Smooth muscle cell (in vitro differentiated cells): ENCODE measurements around the gene OR8A1. TPM values are rescaled to one million over a fixed set of nuclear protein-coding genes. Genes with fewer than 3 reads are reported as not detected.
A peak's percentile ranks its signal among the peaks of the same experiment; 100 is the strongest.

Experiments used
- DNase-seq: peaks from one replicate; lab custom pipeline; 2025; ENCODE audit not compliant: unreplicated experiment; lab: John Stamatoyannopoulos, UW
- H2AFZ ChIP-seq: fragments of 200-600 bp; sonication (generic); 2 replicates; pipeline ENCODE4 v1.6.0; 2016; ENCODE audit warnings: antibody characterized with exemption, low read depth, mild to moderate bottlenecking
- H3F3A ChIP-seq: fragments of 200-600 bp; sonication (generic); 2 replicates; pipeline ENCODE4 v1.6.0; 2017; ENCODE audit warnings: antibody characterized with exemption, low read depth
- H3K27ac ChIP-seq: fragments of 200-600 bp; sonication (generic); 2 replicates; pipeline ENCODE4 v1.5.1; 2016; ENCODE audit warnings: low read depth, mild to moderate bottlenecking
- H3K27me3 ChIP-seq: fragments of 200-600 bp; sonication (generic); 2 replicates; pipeline ENCODE4 v1.6.1; 2016; ENCODE audit warnings: low read depth, mild to moderate bottlenecking
- H3K36me3 ChIP-seq: fragments of 200-600 bp; sonication (generic); 2 replicates; pipeline ENCODE4 v1.5.1; 2016; ENCODE audit warnings: low read depth
- H3K4me1 ChIP-seq: fragments of 200-600 bp; sonication (generic); 2 replicates; pipeline ENCODE4 v1.5.1; 2016; ENCODE audit warnings: low read depth
- H3K4me2 ChIP-seq: fragments of 200-600 bp; sonication (generic); 2 replicates; pipeline ENCODE4 v1.6.0; 2016; ENCODE audit warnings: mild to moderate bottlenecking
- H3K4me3 ChIP-seq: fragments of 200-600 bp; sonication (generic); 2 replicates; pipeline ENCODE4 v1.5.1; 2016; ENCODE audit warnings: mild to moderate bottlenecking
- H3K79me2 ChIP-seq: fragments of 200-600 bp; sonication (generic); 2 replicates; pipeline ENCODE4 v1.6.0; 2016; ENCODE audit warnings: low read depth, mild to moderate bottlenecking
- H3K9ac ChIP-seq: fragments of 200-600 bp; sonication (generic); 2 replicates; pipeline ENCODE4 v1.6.0; 2016; ENCODE audit warnings: low read depth
- H3K9me3 ChIP-seq: fragments of 200-600 bp; sonication (generic); replicated peaks from 2 replicates; pipeline ENCODE4 v1.5.1; 2016; ENCODE audit warnings: low read depth
- H4K20me1 ChIP-seq: fragments of 200-600 bp; sonication (generic); 2 replicates; pipeline ENCODE4 v1.6.0; 2016; ENCODE audit warnings: low read depth
- WGBS: methylation state at CpG from one replicate; pipeline ENCODE4 v1.1.7; 2016; ENCODE audit warnings: low lambda C conversion rate; 5-methylcytosine and 5-hydroxymethylcytosine counted together
- polyA plus RNA-seq: library from polyadenylated mRNA; unstranded; fragments of >200 nt; fragmentation: Nextera tagmentation; extraction: Ambion mirVana; gene quantifications from 2 replicates; pipeline ENCODE4 v1.2.1, GENCODE V29; 2016
- total RNA-seq: library from RNA; depleted of rRNA; stranded (reverse); fragments of >200 nt; gene quantifications from 2 replicates; pipeline ENCODE4 v1.2.3, GENCODE V29; 2014
- TF ChIP-seq, protein P1 (sequence below): fragments of 200-600 bp; sonication (generic); IDR thresholded peaks from 2 replicates; pipeline ENCODE4 v1.5.1; 2017; ENCODE audit warnings: borderline replicate concordance, mild to moderate bottlenecking, antibody characterized with exemption; ENCODE audit not compliant: insufficient read depth, poor library complexity, severe bottlenecking

OR8A1 gene
- total and polyA plus RNA-seq, 2 experiments from 2014 or later: not detected

DNA sequence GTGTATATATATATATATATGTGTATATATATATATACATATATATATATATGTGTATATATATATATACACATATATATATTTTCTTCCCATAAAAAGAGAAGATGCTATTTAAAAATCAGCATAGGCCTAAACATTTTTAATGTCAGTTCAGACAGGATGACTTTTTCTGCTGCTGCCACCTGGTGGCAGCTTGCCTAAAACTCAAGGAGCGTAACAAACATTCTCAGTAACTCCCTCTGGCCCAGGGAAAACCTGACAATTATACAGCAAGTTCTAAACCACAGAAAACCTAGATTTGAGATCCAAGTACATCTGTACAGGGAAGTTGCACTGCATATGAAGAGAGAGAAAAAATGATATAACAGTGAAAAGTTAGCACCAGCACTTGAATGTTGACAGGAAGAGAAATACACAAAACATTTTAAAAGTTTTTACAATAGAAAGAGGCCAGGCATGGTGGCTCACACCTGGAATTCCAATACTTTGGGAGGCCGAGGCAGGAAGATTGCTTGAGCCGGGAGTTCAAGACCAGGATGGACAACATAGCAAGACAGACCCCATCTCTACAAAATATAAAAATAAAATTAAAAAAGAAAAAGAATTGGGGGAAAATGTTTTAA is 16.6 kb downstream of the OR8A1 start:
- no peaks in the 10 kb centered on the region for H4K20me1 ChIP-seq
- TF ChIP-seq, protein P1, sequence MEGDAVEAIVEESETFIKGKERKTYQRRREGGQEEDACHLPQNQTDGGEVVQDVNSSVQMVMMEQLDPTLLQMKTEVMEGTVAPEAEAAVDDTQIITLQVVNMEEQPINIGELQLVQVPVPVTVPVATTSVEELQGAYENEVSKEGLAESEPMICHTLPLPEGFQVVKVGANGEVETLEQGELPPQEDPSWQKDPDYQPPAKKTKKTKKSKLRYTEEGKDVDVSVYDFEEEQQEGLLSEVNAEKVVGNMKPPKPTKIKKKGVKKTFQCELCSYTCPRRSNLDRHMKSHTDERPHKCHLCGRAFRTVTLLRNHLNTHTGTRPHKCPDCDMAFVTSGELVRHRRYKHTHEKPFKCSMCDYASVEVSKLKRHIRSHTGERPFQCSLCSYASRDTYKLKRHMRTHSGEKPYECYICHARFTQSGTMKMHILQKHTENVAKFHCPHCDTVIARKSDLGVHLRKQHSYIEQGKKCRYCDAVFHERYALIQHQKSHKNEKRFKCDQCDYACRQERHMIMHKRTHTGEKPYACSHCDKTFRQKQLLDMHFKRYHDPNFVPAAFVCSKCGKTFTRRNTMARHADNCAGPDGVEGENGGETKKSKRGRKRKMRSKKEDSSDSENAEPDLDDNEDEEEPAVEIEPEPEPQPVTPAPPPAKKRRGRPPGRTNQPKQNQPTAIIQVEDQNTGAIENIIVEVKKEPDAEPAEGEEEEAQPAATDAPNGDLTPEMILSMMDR: peak; percentile 73
- no peaks in the 10 kb centered on the region for H3K4me1 ChIP-seq
- no peaks in the 10 kb centered on the region for H3K9me3 ChIP-seq
- no peaks in the 10 kb centered on the region for H3K27me3 ChIP-seq
- 39% methylated on average over 3 of the region's 3 CpGs for WGBS
- H3F3A ChIP-seq: no peaks in the 10 kb centered on the region
- H3K4me2 ChIP-seq: no peak overlapping the region
- no peaks in the 10 kb centered on the region for H3K36me3 ChIP-seq
- no peaks in the 10 kb centered on the region for H3K79me2 ChIP-seq
- H3K4me3 ChIP-seq: no peak overlapping the region
- H3K27ac ChIP-seq: no peak overlapping the region
- no peak overlapping the region for H2AFZ ChIP-seq
- DNase-seq: no peak
- no peak overlapping the region for H3K9ac ChIP-seq

DNA sequence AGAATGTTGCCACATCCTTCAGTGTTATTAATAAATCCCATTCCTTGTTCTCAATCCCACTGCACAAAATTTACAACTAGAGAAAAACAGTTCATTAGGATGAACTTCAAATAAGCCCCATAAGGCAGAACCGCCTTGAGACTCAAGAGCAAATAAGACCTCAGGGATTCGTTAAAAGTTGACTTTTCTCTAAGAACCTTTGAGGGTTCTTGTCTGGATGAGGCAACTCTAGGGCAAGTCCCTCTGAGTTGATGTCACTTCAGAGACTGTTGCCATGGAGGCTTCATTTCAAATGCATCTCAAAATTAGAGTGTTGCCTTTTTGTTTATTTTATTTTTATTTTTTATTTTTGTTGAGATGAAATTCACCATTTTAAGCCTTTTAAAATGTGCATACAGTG is 21.6 kb downstream of the OR8A1 start:
- H3K4me1 ChIP-seq: no peaks in the 10 kb centered on the region
- no peak overlapping the region for H3K4me3 ChIP-seq
- no peaks in the 10 kb centered on the region for H3F3A ChIP-seq
- TF ChIP-seq, protein P1: no peak
- no peaks in the 10 kb centered on the region for H4K20me1 ChIP-seq
- DNase-seq: no peak
- no peaks in the 10 kb centered on the region for H3K9me3 ChIP-seq
- 91% methylated on average over 2 of the region's 2 CpGs for WGBS
- no peaks in the 10 kb centered on the region for H3K79me2 ChIP-seq
- no peaks in the 10 kb centered on the region for H3K36me3 ChIP-seq
- no peak overlapping the region for H3K27ac ChIP-seq
- H3K4me2 ChIP-seq: no peak overlapping the region
- no peaks in the 10 kb centered on the region for H3K27me3 ChIP-seq
- no peak overlapping the region for H2AFZ ChIP-seq
- no peak overlapping the region for H3K9ac ChIP-seq

DNA sequence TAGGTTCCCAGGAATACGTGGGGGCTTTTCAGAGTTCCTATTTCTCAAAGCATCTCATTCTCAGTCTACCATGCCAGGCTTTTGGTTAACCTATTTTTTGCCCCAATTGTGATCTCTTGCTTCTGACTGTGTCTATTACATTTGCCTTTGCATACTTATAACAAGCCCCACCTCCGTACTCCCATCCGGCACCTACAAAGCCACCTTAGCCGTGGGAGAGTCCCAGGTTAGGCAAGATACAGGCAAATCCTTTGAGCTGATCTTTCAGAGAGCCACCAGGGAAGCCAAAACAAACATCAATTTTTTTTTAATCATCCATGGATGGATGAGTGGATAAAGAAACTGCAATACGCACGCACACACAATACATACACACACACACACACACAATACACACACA is 22.8 kb downstream of the OR8A1 start:
- Histone ChIP-seq H3K4me3 (no peak overlapping the region), H3F3A (no peaks in the 10 kb centered on the region), H3K27ac (no peak overlapping the region), H2AFZ (no peak overlapping the region), H3K4me2 (no peak overlapping the region), H4K20me1 (no peaks in the 10 kb centered on the region), H3K9ac (no peak overlapping the region), H3K79me2 (no peaks in the 10 kb centered on the region), H3K27me3 (peaks cover 7% of the 10 kb centered on the region), H3K9me3 (no peaks in the 10 kb centered on the region), H3K4me1 (no peaks in the 10 kb centered on the region), H3K36me3 (no peaks in the 10 kb centered on the region)
- no peak for DNase-seq
- TF ChIP-seq, protein P1: no peak
- WGBS: 92% methylated on average over 6 of the region's 6 CpGs

DNA sequence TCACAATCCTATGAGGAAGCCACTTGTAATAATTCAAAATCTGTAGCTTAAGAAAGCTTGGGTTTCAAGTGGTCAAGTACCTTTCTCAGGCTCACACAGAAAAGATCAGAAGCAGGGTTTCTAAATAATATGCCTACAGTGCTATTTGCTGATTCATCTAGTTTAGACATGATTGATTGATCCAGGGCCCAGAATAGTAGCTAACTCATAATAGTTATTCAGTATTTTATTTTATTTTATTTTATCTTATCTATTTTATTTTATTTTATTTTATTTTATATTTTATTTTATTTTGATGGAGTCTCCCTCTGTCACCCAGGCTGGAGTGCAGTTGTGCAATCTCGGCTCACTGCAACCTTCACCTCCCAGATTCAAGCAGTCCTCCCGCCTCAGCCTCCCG is 25.5 kb downstream of the OR8A1 start:
- Histone ChIP-seq H3K27ac (no peak overlapping the region), H3K79me2 (no peaks in the 10 kb centered on the region), H3K36me3 (no peaks in the 10 kb centered on the region), H3K4me2 (no peak overlapping the region), H3F3A (no peaks in the 10 kb centered on the region), H2AFZ (no peak overlapping the region), H3K4me3 (no peak overlapping the region), H3K9me3 (no peaks in the 10 kb centered on the region), H3K4me1 (no peaks in the 10 kb centered on the region), H3K9ac (no peak overlapping the region), H3K27me3 (peaks cover 10% of the 10 kb centered on the region), H4K20me1 (no peaks in the 10 kb centered on the region)
- TF ChIP-seq, protein P1: no peak
- no peak for DNase-seq
- WGBS: 90% methylated on average over 3 of the region's 3 CpGs
